ENCODE results near the gene GLIPR1L1. TPM values are rescaled to one million over a fixed set of nuclear protein-coding genes. Genes with fewer than 3 reads are reported as not detected.

GLIPR1L1 gene
- total RNA-seq, 1 donor from 2014 or later: not detected

GRCh38 chr12:75350413-75350812 lies 15.9 kb downstream of the GLIPR1L1 start:
- H3K27ac Mint-ChIP-seq: no peak overlapping the region
- DNase-seq (ENCODE audit: low spot score in 2 of 2, unreplicated experiment in 2 of 2): no peak
- no peaks in the 10 kb centered on the region for H3K27me3 Mint-ChIP-seq (ENCODE audit: low read depth)
- peaks cover 28% of the 10 kb centered on the region for H3K36me3 Mint-ChIP-seq
- no peak for TF ChIP-seq CTCF (IDR thresholded peaks at IDR 0.05; ENCODE audit: unreplicated experiment)
- no peaks in the 10 kb centered on the region for H3K4me1 Mint-ChIP-seq
- H3K9me3 Mint-ChIP-seq: peaks cover 40% of the 10 kb centered on the region
- no peak overlapping the region for H3K4me3 Mint-ChIP-seq

- TF ChIP-seq CTCF (IDR thresholded peaks at IDR 0.05; ENCODE audit: unreplicated experiment): no peak
- DNase-seq (ENCODE audit: low spot score in 2 of 2, unreplicated experiment in 2 of 2): no peak
- Mint-ChIP-seq H3K4me3 (no peak overlapping the region), H3K27me3 (ENCODE audit: low read depth) (no peaks in the 10 kb centered on the region), H3K4me1 (no peaks in the 10 kb centered on the region), H3K27ac (no peak overlapping the region), H3K9me3 (peaks cover 44% of the 10 kb centered on the region), H3K36me3 (peaks cover 30% of the 10 kb centered on the region)
Observed at GRCh38 chr12:75354011-75354410, 19.5 kb downstream of the GLIPR1L1 start.

- Mint-ChIP-seq H3K36me3 (peaks cover 7% of the 10 kb centered on the region), H3K27me3 (ENCODE audit: low read depth) (no peaks in the 10 kb centered on the region), H3K27ac (no peak overlapping the region), H3K4me1 (no peaks in the 10 kb centered on the region), H3K9me3 (peaks cover 12% of the 10 kb centered on the region), H3K4me3 (no peak overlapping the region)
- DNase-seq (ENCODE audit: low spot score in 2 of 2, unreplicated experiment in 2 of 2): no peak
- TF ChIP-seq CTCF (IDR thresholded peaks at IDR 0.05; ENCODE audit: unreplicated experiment): no peak
Observed at GRCh38 chr12:75360920-75361319, 26.4 kb downstream of the GLIPR1L1 start.

DNA sequence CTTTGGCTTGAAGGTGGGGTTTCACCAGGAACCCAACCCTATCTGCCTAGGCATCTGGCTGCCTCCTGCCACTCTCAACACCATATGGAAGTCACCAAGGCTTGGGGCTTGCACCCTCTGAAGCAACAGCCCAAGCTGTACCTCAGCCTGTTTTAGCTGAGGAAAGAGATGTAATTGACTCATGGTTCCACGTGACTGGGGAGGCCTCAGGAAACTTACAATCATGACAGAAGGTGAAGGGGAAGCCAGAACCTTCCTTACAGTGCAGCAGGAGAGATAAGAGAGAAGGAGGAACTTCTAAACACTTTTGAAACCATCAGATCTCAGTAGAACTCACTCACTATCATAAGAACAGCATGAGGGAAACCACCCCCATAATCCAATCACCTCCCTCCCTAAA lies 26.9 kb downstream of the GLIPR1L1 start:
- no peak for DNase-seq (ENCODE audit: low spot score in 2 of 2, unreplicated experiment in 2 of 2)
- Mint-ChIP-seq H3K27me3 (ENCODE audit: low read depth) (no peaks in the 10 kb centered on the region), H3K27ac (no peak overlapping the region), H3K36me3 (peaks cover 7% of the 10 kb centered on the region), H3K9me3 (peaks cover 12% of the 10 kb centered on the region), H3K4me1 (no peaks in the 10 kb centered on the region), H3K4me3 (no peak overlapping the region)
- no peak for TF ChIP-seq CTCF (IDR thresholded peaks at IDR 0.05; ENCODE audit: unreplicated experiment)

GRCh38 chr12:75364919-75365318 lies 30.4 kb downstream of the GLIPR1L1 start:
- Mint-ChIP-seq H3K4me3 (no peak overlapping the region), H3K27ac (no peak overlapping the region), H3K36me3 (peaks cover 7% of the 10 kb centered on the region), H3K27me3 (ENCODE audit: low read depth) (no peaks in the 10 kb centered on the region), H3K9me3 (peaks cover 12% of the 10 kb centered on the region), H3K4me1 (no peaks in the 10 kb centered on the region)
- DNase-seq (ENCODE audit: low spot score in 2 of 2, unreplicated experiment in 2 of 2): no peak
- TF ChIP-seq CTCF (IDR thresholded peaks at IDR 0.05; ENCODE audit: unreplicated experiment): no peak

GRCh38 chr12:75366629-75367028 lies 32.2 kb downstream of the GLIPR1L1 start:
- no peak for DNase-seq (ENCODE audit: low spot score in 2 of 2, unreplicated experiment in 2 of 2)
- no peaks in the 10 kb centered on the region for H3K4me1 Mint-ChIP-seq
- H3K36me3 Mint-ChIP-seq: no peaks in the 10 kb centered on the region
- no peaks in the 10 kb centered on the region for H3K27me3 Mint-ChIP-seq (ENCODE audit: low read depth)
- no peak for TF ChIP-seq CTCF (IDR thresholded peaks at IDR 0.05; ENCODE audit: unreplicated experiment)
- no peak overlapping the region for H3K27ac Mint-ChIP-seq
- no peak overlapping the region for H3K4me3 Mint-ChIP-seq
- peaks cover 2% of the 10 kb centered on the region for H3K9me3 Mint-ChIP-seq
